Stimulated activated CD8-positive, alpha-beta memory T cell treated with anti-CD3 and anti-CD28 coated beads, Interleukin-12 subunit alpha, Interleukin-12 subunit beta, amount 100 ng/mL, for 24 hours (primary cell): ENCODE measurements around the gene CD5L.

Experiments used
- DNase-seq: peaks from one replicate; pipeline ENCODE4 v3.0.0-alpha.2; 2020; ENCODE audit errors: extremely low read depth

CD5L gene

DNA sequence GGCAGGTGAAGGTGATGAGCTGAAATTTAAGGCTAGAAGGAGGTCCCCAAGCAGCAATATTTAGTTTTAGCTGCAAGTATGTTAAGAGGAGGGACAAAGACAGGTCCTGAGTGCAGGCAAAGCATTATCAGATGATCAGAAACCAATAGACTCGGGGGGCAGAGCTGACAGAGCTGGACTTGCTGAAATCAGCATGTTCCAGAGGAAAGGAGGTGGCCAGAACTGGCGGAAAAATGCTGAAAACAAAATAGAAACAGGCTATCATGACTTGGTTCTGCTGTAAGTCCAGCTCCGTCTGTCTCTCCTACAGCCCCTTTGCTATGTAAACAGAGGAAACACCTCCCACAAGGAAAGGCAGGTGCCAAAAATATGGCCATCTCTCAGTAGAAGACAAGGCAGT is at the start of gene CD5L:
CD5L (minus strand) TSS at position 101 of the 400 bp plus-strand sequence. CDS start 107 bp downstream, outside the sequence.
- DNase-seq: no peak

DNA sequence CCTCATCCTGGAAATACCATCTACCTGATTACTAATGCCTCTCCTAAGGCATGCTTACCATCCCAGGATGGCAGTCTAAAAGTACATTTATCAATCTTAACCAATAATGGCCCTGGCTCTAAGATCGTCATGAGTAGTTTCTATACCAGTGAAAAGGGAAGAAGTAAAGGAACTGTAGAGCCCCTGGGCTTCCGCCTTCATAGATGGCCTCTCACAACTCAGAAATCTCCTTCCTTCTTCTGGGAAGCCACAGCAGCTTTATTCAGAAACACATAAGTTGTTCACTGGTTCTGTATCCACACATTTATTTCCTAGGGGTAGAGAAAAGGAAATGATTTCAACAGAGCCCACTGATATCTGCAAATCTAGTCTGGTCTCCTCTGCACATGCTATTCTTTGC is 41.0 kb upstream of the CD5L start:
- no peak for DNase-seq

DNA sequence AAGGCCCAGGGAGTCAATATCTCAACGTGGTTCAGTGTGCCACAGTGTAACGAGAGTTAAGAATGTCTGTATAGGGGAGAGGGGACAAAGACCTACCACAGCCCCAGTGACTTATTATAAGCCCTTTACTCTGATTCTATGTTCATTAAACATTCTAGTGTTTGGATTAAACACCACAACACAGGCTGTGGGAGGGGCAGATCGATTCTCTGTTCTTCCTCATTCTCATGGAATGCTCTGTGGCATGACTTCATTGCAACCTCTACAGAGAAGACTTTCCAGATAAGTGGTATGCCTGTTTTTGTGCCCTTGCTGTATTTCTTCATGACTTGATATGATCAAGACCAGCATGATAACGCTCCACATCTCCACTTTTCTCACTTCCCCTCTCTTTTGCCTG is 39.0 kb upstream of the CD5L start:
- DNase-seq: no peak

DNA sequence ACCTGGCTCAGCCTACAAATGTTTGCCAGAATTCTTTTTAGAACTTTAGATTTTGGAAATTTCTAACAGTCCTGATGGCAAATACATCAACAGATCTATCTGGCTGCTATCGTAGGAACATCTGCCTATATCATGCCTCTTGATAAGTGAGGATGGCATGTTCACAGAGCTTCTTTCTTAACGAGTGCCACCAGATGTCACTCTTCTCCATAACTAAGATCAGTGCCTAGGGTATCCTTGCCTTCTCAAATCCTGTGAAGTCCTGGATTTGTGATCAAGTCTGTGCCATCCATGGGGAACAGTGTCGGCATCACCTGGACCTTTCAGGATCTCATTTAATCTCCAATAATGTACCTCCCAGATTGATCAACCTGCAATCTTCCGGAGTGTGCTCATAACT is 36.5 kb upstream of the CD5L start:
- DNase-seq: no peak

DNA sequence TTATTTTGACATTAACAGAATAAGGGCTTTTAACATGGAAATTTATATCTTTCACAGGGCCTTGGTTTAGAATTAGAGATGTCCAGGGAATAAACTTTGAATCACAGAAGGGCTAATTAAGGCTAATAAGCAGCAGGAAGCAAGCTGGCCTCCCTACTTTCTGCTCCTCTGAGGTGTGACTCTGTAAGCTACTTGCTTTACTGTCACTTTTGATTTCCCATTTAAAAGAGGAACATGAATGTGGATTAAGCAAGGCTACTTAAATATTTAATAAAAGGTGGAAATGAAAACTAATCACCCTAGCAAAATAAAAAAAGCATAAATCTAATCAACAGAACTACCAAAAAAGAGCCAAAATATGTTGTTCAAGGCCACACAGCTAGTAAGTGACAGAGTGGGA is 28.9 kb upstream of the CD5L start:
- no peak for DNase-seq

DNA sequence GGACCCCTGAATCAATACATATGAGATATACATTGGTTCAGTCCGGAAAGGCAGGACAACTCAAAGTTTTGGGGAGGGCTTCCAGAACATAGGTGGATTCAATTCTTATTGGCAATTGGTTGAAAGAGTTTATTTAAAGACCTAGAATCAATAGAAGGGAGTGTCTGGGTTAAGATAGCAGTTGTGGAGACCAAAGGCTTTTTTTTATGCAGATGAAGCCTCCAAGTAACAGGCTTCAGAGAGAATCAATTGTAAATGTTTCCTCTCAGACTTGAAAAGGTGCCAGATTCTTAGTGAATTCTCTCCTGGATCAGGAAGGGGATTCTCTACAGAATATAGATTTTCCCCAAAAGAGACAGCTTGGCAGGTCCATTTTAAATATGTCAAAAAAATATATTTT is 27.0 kb upstream of the CD5L start:
- DNase-seq: no peak

DNA sequence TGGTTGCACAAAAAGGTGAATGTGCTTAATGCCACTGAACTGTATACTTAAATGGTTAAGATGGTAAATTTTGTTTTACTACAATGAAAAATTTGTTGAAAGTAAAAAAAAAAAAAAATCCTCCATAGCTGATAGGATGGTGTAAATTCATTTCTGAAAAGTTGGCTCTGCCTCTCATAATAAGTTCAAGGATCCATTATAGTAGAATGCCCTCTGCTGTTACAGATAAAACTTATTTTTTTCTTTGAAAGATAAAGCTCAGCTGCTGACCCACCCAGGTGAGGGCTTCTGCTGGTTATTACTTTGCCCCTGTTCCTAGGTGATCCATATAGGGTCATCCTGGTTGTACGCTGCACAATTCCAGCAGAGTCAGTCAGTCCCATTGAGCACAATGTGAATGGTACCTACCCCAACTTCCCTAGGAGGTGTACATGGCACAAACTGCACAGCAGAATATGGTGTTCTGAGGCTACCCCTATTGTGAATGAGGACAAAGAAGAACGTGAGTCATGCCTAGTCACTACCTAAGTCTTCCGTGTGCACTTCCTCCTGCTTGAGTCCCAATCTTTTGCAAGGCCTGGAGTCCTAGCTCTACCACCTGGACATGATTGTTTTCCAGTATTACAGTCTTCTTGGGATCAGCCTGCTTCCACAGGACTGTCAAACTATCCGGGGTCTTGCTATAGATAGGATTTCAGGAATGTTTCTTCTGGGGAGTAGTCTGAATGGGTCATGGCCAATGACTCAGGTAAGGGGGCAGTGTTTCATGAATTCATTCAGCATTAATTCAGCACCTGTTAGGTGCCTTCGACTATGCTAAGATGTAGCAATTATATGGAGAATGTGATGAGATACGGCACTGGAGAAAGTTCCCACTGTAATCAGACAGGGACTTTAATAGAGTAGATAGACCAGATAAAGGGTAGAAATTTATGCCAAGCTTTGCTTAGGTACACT is 20.8 kb upstream of the CD5L start:
- no peak for DNase-seq

DNA sequence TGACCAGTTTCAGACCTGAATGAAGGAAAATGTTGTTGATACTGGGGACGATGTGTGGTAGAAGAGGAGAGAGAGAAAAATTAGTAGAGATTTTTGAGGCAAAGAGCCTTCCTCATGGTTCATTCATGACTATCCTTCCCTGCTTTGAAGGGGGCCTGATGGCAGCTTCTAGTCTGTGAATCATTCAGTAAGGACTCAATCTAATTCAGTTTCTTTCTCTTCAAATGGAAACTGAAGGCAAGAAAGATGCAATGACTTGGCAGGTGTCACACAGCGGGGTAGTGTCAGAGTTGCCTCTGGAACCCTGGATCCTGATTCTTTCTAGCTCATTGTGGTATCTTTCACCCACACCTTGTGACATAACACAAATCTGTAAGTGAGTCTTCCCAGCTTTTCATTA is 14.9 kb upstream of the CD5L start:
- DNase-seq: no peak

DNA sequence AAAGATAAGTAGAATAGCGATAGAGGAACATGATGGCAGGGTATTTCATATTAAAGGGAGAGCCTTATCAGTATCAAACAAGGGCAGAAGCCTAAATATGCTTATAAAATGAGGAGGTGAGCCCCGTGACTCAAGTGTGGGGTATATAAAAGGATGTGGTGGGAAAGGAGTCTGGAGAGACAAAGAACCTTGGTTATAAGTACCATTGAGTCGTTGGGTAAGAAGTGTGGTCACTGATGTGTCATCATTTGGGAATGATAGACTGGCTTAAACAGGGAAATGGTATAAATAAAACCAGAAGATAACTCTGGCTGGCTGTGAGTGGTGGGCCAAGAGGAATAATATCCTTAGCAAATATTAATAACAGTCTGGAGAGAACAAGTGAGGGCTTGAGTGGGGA is 10.9 kb upstream of the CD5L start:
- no peak for DNase-seq

DNA sequence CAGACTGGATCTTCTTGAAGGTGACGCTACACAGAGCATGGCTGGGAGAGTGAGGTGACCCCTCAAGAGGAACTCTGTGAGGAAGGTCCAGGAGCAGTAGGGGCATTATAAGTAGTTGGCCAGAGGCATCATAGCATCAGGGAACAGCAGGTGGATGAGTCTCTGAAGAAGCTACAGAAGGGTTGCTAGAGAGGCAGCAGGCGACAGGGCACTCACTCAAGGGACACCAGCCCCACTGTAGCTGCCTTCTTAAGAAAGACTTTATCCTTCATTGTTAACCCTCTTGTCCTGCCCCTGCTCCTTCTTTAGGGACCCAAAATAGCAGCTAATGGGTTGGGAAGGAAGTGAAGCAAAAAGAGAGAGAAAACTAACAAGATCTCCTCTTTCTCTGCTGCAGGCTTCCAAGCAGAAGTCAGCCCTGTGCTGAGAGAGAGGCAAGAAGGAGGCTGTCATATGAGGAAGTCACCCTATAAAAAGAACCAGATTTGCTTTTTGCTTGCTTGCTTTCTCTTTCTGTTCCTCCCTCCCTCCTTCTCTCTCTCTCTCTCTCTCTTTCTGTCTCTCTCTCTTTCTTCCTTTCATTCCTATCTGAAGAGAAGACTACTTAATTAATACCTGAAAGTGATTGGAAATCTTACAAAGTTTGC is 7.7 kb upstream of the CD5L start:
- no peak for DNase-seq

DNA sequence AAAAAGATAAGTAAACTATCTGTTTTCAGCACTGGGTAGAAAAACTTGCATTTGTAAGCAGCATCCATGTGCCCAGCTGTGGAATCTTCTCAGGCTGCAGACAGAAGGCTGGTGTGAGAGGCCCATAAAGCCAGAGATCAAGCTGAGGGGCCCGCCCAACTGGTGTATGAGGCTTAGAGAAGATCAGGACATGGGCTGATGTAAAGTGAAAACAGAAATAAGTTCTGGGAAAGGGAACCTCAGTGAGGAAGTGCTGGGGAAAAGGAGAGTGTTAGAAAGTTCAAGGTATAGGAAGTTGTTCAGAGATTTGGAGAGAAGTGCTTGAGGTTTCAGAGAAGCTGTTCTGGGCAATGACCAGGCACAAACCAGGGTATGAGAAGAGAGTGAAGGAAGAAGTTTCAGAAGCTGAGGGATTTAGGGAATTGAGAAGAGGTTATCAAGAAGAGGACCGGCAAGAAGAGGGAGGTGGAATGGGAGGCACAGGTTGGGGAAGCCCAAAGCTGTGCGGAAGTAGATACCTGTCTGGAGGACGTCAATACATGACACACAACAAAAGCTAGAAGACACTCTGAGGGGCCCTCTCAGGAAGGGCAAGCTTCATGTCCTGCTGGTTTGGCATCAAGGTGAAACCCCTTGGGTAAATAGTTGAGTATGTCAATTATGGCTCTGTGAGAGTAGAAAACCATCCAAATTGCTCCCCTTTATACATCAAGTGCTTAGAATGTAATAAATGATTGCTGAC is 2.7 kb upstream of the CD5L start:
- DNase-seq: no peak

DNA sequence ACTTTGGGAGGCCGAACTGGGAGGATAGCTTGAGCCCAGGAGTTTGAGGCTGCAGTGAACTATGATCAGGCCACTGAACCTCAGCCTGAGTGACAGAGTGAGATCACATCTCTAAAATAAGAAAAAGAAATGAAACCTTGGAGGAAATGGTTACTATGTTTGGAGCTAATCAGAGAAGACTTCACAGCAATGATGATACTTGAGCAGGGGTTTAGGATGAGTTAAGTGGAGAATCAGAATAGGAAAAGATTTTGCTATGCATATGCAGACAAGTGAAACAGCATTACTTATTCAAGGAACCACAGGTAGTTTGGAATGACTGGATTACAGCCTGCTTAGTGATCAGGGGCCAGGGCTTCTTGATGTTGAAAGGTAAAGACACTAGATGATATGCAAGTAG is 1.3 kb upstream of the CD5L start:
- no peak for DNase-seq

DNA sequence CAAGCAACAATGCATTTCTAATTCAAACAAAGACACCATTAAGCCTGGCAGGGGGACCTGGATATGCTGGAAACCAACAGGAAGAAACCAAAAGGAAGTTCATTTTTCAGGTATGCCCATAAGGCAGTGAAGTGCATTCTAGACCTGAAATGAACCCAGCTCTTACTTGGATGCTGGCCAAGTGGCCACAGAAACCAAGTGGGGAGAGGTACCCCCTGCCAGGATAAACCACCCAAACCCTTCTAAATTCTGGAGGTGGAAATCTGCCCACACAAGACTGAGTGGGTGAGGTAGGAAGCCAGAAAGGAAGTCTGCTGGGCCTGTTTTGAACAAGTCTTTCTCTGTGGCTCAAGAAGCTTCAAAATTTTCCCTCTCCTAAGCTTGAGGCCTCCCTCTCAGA is 2.6 kb downstream of the CD5L start:
- no peak for DNase-seq

DNA sequence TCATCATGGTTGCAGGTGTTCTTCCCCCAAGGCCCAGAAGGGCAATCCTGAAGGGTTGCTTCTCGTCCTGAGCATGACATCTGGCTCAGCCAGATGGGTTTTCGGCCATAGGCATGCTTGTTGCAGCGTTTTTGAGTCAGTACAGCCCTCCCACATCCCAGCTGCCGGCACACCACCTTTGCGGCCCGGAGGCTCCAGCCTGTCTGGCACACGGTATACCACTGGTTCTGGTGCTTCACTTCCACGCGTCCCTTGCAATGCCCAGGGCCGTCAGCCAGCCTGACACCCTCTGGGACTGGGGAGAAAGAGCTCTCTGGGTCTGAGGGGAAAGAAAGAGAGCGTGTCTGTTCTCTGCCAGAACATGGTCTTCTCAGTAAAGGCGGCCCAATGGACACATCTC is 7.2 kb downstream of the CD5L start:
- DNase-seq: no peak

DNA sequence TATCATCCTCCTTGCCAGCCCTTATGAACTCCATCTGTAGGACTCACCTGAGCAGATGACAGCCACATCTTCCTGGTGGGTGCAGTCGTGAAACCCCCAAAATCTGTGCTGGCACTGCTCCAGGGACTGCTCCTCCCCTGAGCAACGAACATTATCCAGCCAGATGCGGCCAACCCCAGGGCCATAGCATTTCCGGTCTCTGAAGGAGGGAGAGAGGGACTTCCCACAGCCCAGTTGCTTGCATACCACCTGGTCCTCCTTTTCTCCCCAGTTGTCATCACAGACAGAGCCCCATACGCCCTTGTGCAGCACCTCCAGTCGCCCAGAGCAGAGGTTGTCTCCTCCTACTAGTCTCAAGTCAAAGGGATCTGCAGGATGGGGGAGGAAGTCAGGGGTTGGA is 8.5 kb downstream of the CD5L start:
- DNase-seq: no peak

DNA sequence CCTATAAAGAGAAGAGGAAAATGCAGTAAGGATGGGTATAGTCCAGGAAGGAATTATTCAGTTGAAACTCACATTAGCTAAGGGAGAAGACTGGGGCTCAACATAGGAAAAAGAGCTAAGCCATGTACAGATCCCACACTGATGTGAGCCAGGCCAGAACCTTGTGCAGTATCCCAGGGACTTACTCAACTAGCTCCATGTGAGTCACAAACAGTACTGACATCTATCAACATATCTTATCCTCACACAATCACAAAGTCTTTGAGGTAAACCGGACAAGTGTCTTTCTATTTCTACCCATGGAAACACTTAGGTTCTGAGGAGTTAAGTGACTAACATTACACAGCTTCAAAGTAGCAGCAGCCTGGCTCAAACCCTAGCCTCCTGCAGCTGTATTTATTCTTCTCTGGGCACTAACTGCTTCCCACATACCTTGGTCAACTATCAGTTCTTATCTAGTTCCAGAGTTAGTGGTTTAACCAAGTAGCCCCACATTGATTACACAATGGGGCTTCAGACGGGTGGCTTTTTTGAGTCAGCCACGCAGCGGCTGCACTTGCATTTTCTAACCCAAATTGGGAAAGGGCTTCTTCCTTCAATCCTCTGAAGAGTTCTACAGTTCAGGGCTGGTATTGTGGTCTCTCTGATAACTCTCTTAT is 9.5 kb downstream of the CD5L start:
- DNase-seq: no peak

DNA sequence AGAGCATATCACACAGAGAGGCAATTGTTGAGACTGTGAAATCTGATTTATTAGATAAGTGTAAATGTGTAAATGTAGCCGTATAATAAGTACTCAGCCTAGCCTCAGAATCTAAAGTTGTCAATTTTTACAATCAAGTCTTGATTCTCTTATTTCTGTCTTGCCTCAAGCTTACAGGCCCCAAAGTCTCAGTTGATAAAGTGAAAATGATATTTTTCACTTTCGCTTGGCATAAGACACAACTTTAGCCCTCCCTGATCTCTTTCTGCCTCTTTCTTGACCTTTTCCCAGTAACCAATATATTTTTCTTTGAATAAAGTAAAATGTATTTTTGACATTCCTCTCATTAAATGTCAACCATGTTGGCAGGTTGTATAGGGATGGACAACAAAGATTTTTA is 10.7 kb downstream of the CD5L start:
- no peak for DNase-seq

DNA sequence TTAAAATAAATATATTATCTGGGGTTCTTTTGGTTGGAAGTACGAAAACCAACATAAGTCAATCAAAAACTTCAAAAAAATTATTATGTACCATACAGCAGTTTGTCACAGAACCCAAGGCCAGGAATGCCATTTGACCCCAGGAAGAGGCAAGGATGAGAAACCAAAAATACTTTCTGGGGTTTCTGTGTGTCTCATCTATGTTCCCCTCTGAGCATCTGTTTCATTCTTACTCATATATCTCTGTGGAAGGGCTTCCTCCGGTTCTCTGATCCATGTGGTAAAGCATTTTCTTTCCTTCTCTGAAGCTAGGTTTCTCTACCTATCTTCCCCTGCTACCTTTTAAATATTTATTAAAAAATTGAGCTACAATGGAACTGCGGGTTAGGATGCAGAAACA is 11.9 kb downstream of the CD5L start:
- DNase-seq: no peak

DNA sequence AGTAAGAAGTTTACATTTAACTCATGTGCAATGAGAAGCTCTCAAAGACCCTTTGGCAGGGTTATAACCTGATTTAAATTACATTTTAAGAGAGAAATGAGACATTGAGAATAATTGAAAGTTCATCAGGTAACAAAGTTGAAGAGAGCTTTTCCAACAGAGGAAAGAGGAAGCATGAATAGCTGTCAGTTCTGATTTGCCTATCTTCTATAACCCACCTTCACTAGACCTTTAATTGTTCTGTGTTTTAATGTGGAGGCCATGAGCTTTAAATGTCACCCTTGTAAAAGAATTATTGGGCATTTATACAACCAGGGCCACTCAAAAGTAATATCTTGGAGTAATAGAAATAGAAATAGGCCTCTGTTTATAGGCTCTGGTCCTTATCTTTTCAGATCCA is 12.4 kb downstream of the CD5L start:
- DNase-seq: no peak

DNA sequence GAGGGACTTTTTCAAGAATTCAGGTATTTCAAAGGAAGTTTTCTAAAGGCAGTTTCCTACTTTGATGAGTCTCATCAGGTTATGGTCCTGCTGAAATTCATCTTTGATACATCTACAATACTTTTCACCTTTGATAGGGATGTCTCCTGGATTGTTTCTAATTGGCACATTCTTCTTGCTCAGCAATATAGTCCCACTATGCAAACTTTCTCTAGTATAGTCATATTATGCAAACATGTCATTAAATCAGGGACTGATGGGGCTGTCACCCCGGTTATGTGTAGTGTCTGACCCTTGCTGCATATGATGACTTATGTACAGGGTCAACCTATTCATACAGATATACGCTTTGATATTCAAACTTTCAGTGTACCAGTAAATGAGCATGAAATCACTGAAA is 21.3 kb downstream of the CD5L start:
- no peak for DNase-seq

DNA sequence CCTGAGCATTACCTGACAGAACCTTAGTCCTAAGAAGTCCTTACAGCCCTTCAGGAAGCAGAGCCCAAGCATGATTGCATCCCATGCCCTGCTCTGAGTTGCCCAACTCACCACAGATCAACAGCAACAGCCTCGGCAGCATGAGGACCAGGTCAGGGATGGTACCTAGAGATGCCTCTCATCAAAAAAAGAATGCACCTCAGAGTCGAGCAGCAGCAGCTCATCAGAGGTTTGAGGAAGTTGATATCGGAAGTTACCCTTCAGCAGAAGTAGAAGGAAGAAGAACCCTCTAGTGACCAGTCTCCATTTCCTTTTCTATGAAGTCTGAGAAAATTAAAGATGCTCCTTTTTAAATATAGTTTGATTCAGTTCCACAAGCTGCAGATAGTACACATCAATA is 21.7 kb downstream of the CD5L start, which contains the start of gene FCRL1:
FCRL1 (minus strand) TSS at position 225 of the 400 bp plus-strand sequence; CDS start at position 142, 83 bp downstream.
- no peak for DNase-seq

DNA sequence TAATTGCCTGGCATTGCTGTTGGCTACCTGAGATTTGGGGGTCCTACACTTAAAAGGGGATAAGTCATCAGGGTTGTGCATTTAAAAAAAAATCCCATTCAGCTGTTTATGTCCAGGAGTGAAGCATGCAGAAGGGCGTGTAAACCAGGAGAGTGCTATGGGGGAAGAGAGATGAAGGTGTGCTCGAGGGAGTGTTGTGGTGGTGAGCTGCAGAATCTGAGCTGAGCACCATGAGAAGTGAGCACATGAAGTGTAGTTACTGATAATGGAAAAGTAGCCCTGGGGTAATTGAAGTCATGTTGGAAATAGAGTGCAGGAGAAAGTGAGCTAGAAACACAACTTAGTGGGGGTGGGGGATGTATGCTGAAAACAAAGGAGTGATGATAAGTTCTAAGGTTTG is 22.4 kb downstream of the CD5L start:
- DNase-seq: no peak
